ENCODE results near the gene VIL1. TPM values are rescaled to one million over a fixed set of nuclear protein-coding genes. Genes with fewer than 3 reads are reported as not detected.

The VIL1 gene
- polyA plus RNA-seq, 1 donor (not counting 4 experiments of a cell fraction or from before 2014, with no cell fraction given) = not detected

DNA sequence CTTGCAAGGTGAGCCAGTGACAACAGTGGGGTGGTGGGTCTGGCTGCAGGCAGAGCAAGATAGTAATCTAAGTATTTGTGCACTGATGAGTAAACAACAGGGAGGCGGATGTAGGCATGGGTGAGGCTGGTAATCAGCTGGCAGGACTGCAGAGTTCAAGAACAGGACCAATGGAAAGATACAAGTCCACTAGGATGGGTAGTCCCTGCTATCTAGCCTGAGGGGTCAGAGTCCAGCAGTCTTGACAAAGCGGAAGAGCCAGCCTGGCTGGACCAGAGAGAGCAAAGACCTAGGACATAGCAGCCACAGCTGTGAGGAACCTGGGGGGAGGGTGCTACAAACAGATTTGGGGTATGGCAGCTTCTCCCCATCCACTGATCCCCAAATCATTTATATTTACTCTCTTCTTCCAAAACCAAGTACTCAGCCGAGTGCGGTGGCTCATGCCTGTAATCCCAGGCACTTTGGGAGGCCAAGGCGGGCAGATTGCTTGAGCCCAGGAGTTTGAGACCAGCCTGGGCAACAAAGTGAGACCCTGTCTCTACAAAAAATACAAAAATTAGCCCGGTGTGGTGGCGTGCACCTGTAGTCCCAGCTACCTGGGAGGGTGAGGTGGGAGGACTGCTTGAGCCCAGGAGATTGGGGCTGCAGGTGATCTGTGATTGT lies 25.9 kb downstream of the VIL1 start:
- H4K20me1 ChIP-seq (ENCODE audit: control insufficient read depth, extremely low read depth, insufficient read depth, low read length) = no peaks in the 10 kb centered on the region
- no peak overlapping the region for H2AFZ ChIP-seq (ENCODE audit: control insufficient read depth, low read length)
- no peaks in the 10 kb centered on the region for H3K9me3 ChIP-seq (ENCODE audit: control insufficient read depth, low read depth, low read length)
- FAIRE-seq = no peak
- no peak for TF ChIP-seq EZH2 (IDR thresholded peaks at IDR 0.05; ENCODE audit: low read length)
- TF ChIP-seq, protein P1, sequence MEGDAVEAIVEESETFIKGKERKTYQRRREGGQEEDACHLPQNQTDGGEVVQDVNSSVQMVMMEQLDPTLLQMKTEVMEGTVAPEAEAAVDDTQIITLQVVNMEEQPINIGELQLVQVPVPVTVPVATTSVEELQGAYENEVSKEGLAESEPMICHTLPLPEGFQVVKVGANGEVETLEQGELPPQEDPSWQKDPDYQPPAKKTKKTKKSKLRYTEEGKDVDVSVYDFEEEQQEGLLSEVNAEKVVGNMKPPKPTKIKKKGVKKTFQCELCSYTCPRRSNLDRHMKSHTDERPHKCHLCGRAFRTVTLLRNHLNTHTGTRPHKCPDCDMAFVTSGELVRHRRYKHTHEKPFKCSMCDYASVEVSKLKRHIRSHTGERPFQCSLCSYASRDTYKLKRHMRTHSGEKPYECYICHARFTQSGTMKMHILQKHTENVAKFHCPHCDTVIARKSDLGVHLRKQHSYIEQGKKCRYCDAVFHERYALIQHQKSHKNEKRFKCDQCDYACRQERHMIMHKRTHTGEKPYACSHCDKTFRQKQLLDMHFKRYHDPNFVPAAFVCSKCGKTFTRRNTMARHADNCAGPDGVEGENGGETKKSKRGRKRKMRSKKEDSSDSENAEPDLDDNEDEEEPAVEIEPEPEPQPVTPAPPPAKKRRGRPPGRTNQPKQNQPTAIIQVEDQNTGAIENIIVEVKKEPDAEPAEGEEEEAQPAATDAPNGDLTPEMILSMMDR (optimal IDR thresholded peaks at IDR 0.05 in 1 of 3, IDR thresholded peaks at IDR 0.05 in 1 of 3, conservative IDR thresholded peaks at IDR 0.05 in 1 of 3; ENCODE audit: extremely low read depth in 1 of 3, insufficient read depth in 2 of 3, low read length in 3 of 3) = no peak
- H3K4me1 ChIP-seq (ENCODE audit: control insufficient read depth, extremely low read depth, insufficient read depth, low read length) = peaks cover 11% of the 10 kb centered on the region
- H3K4me3 ChIP-seq (ENCODE audit: control insufficient read depth in 2 of 3, extremely low read depth in 1 of 3, insufficient read depth in 2 of 3, low read depth in 1 of 3, low read length in 3 of 3) = no peak overlapping the region
- no peak overlapping the region for H3K27ac ChIP-seq (ENCODE audit: control insufficient read depth, insufficient read depth, low read length)
- DNase-seq (ENCODE audit: low read depth, low spot score) = no peak
- no peaks in the 10 kb centered on the region for H3K27me3 ChIP-seq (ENCODE audit: control insufficient read depth, extremely low read depth, insufficient read depth, low read length)
- H3K9me1 ChIP-seq (ENCODE audit: control insufficient read depth, extremely low read depth, insufficient read depth, low read length) = no peaks in the 10 kb centered on the region
- dilution Hi-C loops (cut with MboI; ENCODE audit: extremely low pct_ligation_motif_present, low sequenced_read_pairs) = no loop called here
- H3K79me2 ChIP-seq (ENCODE audit: control insufficient read depth, insufficient read depth, low read length) = no peaks in the 10 kb centered on the region
- peaks cover 0 to 4% of the 10 kb centered on the region in 2 experiments for H3K36me3 ChIP-seq (ENCODE audit: control insufficient read depth in 2 of 2, extremely low read depth in 1 of 2, insufficient read depth in 2 of 2, low read length in 2 of 2)
- H3K9ac ChIP-seq (ENCODE audit: control insufficient read depth, extremely low read depth, insufficient read depth, low read length) = no peak overlapping the region
- H3K4me2 ChIP-seq (ENCODE audit: control insufficient read depth, extremely low read depth, insufficient read depth, low read depth, low read length) = no peak overlapping the region

DNA sequence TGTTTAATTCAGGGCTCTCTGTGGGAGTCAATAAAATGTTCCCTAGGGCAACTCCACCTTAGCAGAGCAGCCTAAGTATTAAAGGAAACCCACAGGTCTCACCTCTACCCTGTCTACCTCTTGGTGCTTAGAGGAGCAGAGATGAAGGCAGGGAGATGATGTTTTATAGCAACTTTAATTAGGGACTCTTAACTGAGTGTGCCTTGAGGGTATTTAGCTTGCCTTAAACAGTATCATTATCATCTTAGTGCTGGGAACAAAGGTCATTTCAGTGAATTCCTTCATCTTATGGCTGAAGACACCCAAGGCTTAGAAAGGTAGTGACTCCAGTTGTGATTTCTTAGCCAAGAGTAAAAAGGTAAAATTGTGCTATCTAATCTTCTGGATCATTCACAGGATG lies 26.7 kb downstream of the VIL1 start:
- no peaks in the 10 kb centered on the region for H3K79me2 ChIP-seq (ENCODE audit: control insufficient read depth, insufficient read depth, low read length)
- FAIRE-seq (no peak), DNase-seq (ENCODE audit: low read depth, low spot score) (no peak)
- no peak overlapping the region for H3K4me3 ChIP-seq (ENCODE audit: control insufficient read depth in 2 of 3, extremely low read depth in 1 of 3, insufficient read depth in 2 of 3, low read depth in 1 of 3, low read length in 3 of 3)
- no peak overlapping the region for H3K9ac ChIP-seq (ENCODE audit: control insufficient read depth, extremely low read depth, insufficient read depth, low read length)
- H3K27ac ChIP-seq (ENCODE audit: control insufficient read depth, insufficient read depth, low read length) = no peak overlapping the region
- TF ChIP-seq, protein P1 (optimal IDR thresholded peaks at IDR 0.05 in 1 of 3, IDR thresholded peaks at IDR 0.05 in 1 of 3, conservative IDR thresholded peaks at IDR 0.05 in 1 of 3; ENCODE audit: extremely low read depth in 1 of 3, insufficient read depth in 2 of 3, low read length in 3 of 3) = no peak
- TF ChIP-seq EZH2 (IDR thresholded peaks at IDR 0.05; ENCODE audit: low read length) = no peak
- no peaks in the 10 kb centered on the region for H3K27me3 ChIP-seq (ENCODE audit: control insufficient read depth, extremely low read depth, insufficient read depth, low read length)
- no peak overlapping the region for H3K4me2 ChIP-seq (ENCODE audit: control insufficient read depth, extremely low read depth, insufficient read depth, low read depth, low read length)
- no peaks in the 10 kb centered on the region for H4K20me1 ChIP-seq (ENCODE audit: control insufficient read depth, extremely low read depth, insufficient read depth, low read length)
- dilution Hi-C loops (cut with MboI; ENCODE audit: extremely low pct_ligation_motif_present, low sequenced_read_pairs) = no loop called here
- peaks cover 0 to 4% of the 10 kb centered on the region in 2 experiments for H3K36me3 ChIP-seq (ENCODE audit: control insufficient read depth in 2 of 2, extremely low read depth in 1 of 2, insufficient read depth in 2 of 2, low read length in 2 of 2)
- no peaks in the 10 kb centered on the region for H3K9me1 ChIP-seq (ENCODE audit: control insufficient read depth, extremely low read depth, insufficient read depth, low read length)
- H3K4me1 ChIP-seq (ENCODE audit: control insufficient read depth, extremely low read depth, insufficient read depth, low read length) = peaks cover 18% of the 10 kb centered on the region
- no peaks in the 10 kb centered on the region for H3K9me3 ChIP-seq (ENCODE audit: control insufficient read depth, low read depth, low read length)
- no peak overlapping the region for H2AFZ ChIP-seq (ENCODE audit: control insufficient read depth, low read length)
